SK-N-SH (cell line): ENCODE data around the gene THADA.

Source experiments
- GABPA ChIP-seq: IDR thresholded peaks from 2 replicates; pipeline ENCODE4 v1.4.0; 2012; ENCODE audit warnings: low read depth, mild to moderate bottlenecking
- POLR2AphosphoS5 ChIP-seq: IDR thresholded peaks from 2 replicates; pipeline ENCODE4 v1.6.1; 2012; ENCODE audit warnings: low read depth, low read length
- RFX5 ChIP-seq: IDR thresholded peaks from 2 replicates; pipeline ENCODE4 v1.6.1; 2012; ENCODE audit warnings: mild to moderate bottlenecking, improper control_type of control experiment, low read length
- TCF12 ChIP-seq: IDR thresholded peaks from 2 replicates; pipeline ENCODE4 v1.4.0; 2012
- TEAD4 ChIP-seq: IDR thresholded peaks from 2 replicates; pipeline ENCODE4 v1.4.0; 2012; ENCODE audit warnings: mild to moderate bottlenecking, borderline replicate concordance; ENCODE audit not compliant: insufficient read depth
- TF ChIP-seq, protein P1 (sequence below): fragments of 200-600 bp; sonication (generic); IDR thresholded peaks from 2 replicates; pipeline ENCODE4 v1.6.1; 2017; ENCODE audit warnings: antibody characterized with exemption, mild to moderate bottlenecking, moderate library complexity
- TF ChIP-seq, protein P2 (sequence below): fragments of 150-350 bp; IDR thresholded peaks from 2 replicates; pipeline ENCODE4 v1.6.1; 2016; ENCODE audit warnings: mild to moderate bottlenecking, low read depth, low read length

DNA sequence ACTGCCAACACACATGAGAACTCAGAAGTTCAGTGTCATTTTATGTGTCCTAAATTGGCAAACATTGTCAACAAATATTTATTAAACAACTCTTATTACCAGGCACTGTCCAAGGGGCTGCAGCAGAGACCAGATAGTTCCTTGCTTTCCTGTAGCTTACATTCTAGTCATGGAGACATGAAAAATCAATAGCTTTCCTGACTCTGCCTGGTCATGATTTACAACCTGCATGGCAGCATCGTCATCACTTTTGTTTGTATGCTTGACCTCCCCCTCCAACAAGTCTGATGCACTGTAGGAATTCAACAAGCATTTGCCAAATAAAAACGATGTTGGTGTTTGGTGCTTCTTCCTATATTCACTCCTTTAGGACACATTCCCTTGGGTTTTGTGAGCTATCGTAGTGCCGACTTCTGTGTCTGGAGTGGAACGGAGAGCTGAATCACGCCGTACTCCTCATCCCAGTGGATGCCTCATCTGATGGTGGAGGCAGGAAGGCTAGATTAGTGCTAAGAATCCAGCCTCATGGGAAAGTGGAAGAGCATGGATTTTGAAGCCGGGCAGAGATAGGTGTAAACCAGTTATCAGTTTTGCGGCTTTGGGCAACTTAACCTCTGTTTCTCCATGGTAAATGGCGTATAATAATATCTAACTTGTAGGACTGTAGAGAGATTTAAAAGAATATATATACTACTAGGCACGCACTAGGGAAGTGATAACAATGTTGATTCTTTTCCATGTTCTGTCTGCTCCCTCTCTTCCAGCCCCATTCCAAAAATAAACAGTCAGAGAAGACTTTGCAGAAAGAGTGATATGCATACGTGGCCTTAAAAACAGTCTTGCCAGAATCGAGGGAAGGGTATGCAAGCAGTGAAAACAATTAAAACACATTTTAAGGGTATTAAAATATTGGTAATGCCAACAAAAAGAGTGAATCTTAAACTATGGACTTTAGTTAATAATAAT is 249.0 kb downstream of the THADA start:
- TF ChIP-seq RFX5 (no peak), POLR2AphosphoS5 (no peak), TEAD4 (no peak), TCF12 (no peak), GABPA (no peak)
- TF ChIP-seq, protein P1, sequence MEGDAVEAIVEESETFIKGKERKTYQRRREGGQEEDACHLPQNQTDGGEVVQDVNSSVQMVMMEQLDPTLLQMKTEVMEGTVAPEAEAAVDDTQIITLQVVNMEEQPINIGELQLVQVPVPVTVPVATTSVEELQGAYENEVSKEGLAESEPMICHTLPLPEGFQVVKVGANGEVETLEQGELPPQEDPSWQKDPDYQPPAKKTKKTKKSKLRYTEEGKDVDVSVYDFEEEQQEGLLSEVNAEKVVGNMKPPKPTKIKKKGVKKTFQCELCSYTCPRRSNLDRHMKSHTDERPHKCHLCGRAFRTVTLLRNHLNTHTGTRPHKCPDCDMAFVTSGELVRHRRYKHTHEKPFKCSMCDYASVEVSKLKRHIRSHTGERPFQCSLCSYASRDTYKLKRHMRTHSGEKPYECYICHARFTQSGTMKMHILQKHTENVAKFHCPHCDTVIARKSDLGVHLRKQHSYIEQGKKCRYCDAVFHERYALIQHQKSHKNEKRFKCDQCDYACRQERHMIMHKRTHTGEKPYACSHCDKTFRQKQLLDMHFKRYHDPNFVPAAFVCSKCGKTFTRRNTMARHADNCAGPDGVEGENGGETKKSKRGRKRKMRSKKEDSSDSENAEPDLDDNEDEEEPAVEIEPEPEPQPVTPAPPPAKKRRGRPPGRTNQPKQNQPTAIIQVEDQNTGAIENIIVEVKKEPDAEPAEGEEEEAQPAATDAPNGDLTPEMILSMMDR = no peak
- TF ChIP-seq, protein P2, sequence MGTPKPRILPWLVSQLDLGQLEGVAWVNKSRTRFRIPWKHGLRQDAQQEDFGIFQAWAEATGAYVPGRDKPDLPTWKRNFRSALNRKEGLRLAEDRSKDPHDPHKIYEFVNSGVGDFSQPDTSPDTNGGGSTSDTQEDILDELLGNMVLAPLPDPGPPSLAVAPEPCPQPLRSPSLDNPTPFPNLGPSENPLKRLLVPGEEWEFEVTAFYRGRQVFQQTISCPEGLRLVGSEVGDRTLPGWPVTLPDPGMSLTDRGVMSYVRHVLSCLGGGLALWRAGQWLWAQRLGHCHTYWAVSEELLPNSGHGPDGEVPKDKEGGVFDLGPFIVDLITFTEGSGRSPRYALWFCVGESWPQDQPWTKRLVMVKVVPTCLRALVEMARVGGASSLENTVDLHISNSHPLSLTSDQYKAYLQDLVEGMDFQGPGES = no peak
